GM21360 (cell line): ENCODE results near the gene MPP4.
"Not testable (repeated sequence)": the region's sequence is repeated elsewhere in the genome, so short reads cannot be mapped to it uniquely, and the experiment has no call there.

Experiments
- ATAC-seq: cut with Tn5 transposase; IDR thresholded peaks from one replicate; pipeline ENCODE4 v1.9.1; 2021; ENCODE audit warnings: mild to moderate bottlenecking, moderate library complexity; ENCODE audit not compliant: unreplicated experiment

Gene MPP4

GRCh38 chr2:201674794-201675193, 23.6 kb downstream of the MPP4 start:
- ATAC-seq: no peak

- no peak for ATAC-seq
Observed at GRCh38 chr2:201674298-201674697, 24.1 kb downstream of the MPP4 start.

DNA sequence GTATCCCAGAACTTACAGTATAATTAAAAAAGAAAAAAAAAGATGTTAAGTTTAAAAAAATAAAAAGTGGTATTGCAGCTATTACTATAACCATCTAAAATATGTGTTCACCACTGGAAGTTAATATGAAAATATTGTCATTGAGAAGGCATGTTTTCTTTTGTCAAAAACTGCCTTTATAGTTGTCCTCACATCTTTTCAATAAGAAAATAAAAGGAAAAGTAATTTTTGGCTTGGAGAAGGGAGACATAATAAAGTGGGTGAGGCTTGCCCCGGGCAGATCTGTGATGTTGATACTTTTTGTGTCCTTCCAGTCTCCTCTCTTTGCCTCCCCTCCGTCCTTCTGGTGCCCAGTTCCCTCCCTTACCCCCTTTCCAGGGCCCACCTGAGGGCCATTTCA, 24.9 kb downstream of the MPP4 start:
- ATAC-seq: no peak

DNA sequence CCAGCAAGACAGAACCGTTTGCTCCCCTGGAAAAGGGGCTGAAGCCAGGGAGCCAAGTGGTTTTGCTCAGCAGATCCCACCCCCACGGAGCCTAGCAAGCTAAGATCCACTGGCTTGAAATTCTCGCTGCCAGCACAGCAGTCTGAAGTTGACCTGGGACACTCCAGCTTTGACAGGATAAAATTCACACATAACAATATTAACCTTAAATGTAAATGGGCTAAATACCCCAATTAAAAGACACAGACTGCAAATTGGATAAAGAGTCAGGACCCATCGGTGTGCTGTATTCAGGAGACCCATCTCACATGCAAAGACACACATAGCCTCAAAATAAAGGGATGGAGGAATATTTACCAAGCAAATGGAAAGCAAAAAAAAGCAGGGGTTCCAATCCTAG, 27.2 kb downstream of the MPP4 start:
- not testable (repeated sequence) for ATAC-seq

- ATAC-seq: no peak
Observed at GRCh38 chr2:201669865-201670264, 28.6 kb downstream of the MPP4 start.

DNA sequence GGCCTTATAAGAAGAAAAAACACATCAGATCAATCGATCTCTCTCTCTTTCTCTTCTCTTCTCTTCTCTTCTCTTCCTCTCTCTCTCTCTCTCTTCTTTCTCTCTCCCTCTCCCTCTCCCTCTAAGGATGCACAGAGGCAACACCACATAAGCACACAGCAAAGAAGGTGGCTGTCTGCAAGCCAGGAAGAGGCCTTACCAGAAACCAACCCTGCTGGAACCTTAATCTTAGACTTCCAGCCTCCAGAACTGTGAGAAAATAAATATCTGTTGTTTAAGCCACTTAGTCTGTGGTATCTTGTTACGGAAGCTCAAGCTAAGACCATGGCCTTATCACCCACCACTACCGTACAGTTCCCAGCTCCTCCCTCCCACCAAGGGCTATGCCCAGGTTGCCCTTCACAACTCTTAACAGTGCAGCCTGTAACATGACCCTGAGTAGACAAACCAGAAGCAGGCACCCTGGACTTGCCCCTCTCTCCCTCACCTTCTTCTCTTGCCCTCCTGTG, 30.0 kb downstream of the MPP4 start:
- no peak for ATAC-seq

- no peak for ATAC-seq
Observed at GRCh38 chr2:201664334-201664733, 34.1 kb downstream of the MPP4 start.

- ATAC-seq: no peak
Observed at GRCh38 chr2:201661366-201661765, 37.1 kb downstream of the MPP4 start.

- no peak for ATAC-seq
Observed at GRCh38 chr2:201660293-201660895, 38.0 kb downstream of the MPP4 start.

GRCh38 chr2:201656740-201657139, 41.7 kb downstream of the MPP4 start:
- no peak for ATAC-seq

DNA sequence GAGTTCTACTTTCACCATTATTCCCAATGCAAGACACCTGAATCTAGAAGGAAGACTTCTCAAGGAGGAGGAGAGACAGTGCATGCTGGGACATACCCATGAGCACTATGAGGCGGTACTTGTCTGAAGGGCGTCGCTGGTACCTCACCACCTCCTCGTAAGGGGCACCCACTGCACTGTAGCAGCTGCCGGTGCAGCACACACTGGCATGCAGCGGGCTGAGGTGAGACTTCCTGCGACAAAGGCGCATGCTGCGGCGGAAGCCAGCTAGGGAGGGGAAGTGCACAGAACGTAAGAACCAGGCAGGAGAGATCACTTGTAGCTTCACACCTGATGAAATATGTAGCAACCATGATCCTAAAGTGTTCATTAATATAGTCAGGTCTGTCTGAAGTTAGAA, 42.3 kb downstream of the MPP4 start:
- ATAC-seq: no peak

DNA sequence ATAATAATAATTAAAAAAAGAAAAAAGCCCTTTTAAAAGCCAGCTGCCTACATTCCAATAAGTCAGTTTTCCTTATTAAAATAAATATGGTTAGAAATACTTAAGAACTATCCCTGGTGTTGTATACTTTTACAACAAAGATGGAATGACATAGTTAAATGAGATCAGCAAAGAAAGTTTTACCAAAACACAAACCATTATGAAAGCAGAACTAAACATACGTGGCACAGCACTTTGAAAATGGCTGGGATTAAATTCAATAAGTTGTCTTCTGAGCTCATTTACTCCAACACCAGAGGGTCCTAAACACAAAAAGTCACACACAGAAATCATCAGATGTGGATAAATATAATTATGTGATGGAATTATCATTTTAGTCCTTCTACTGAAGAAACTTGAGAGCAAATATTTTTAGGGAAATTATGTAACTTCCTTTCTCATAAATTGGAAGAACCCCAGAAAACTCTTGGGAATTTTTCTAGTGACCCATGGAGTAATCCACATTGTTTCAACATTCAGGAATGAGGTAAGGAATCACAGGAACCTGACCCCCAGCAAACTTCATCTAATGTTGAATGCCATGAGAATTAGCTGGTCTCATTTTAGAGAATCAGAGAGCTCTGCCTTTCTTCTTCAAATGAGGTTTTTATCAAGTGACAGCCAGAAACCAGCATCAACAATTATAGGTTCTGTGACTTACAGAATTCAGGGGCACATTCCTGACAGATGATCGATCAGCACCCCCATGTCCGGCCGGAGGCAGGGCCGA, 43.6 kb downstream of the MPP4 start:
- no peak for ATAC-seq

DNA sequence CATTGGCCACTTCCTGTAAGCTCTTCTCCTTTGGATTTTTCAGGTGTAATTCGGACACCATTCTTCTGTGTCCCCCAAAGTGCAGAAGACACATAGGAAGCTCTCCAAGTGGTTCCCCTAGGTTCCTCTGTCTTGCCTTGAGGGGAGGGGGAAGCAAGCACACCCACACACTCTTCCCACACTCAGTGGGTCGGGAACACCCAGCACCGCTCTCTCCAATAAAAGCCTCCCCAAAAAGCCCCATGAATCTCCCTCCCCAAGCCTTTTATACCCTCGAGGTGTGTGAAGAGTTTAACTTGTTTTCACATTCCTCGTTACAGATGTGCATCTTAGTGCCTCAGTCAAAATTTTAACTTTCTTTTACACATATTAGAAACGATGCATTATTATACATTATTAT, 45.2 kb downstream of the MPP4 start:
- ATAC-seq: no peak

- ATAC-seq: no peak
Observed at GRCh38 chr2:201649442-201649841, 49.0 kb downstream of the MPP4 start.

DNA sequence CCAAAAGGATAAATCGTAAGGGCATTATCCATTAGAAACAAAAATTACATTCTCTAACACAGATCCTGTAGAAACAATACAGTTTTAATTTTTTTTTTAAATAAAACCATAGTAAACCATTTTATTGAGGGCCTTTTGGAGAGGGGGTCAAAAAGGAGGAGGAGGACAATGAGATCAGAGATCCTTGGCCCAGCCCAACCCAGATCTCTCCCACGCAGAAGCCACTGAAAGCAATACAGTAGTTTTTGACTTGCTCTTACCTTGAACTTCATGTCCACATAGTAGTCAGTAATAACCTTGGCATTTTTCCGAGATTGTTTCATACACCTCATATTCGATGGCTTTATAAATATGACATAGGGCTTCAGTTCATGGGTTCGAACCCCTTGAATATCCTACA, 51.0 kb downstream of the MPP4 start:
- ATAC-seq: no peak

DNA sequence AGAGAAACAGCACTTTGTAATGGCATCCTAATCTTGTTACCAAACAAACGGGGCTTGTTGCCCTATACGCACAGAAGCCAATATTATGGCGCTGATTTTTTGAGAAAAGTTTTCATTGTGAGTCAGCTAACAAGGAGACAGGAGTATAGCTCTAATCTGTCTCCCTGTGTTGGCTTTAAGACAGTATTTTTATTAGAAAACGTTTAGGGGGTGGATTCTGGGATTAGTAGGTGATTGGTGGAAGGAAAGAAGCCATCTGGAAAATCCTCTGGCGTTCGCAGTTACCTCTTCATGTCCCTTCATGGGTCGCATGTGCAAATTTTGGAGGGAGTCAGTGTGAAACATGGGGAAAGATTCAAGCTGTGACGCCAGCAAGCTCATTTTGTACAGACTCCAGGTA, 54.4 kb downstream of the MPP4 start:
- no peak for ATAC-seq

DNA sequence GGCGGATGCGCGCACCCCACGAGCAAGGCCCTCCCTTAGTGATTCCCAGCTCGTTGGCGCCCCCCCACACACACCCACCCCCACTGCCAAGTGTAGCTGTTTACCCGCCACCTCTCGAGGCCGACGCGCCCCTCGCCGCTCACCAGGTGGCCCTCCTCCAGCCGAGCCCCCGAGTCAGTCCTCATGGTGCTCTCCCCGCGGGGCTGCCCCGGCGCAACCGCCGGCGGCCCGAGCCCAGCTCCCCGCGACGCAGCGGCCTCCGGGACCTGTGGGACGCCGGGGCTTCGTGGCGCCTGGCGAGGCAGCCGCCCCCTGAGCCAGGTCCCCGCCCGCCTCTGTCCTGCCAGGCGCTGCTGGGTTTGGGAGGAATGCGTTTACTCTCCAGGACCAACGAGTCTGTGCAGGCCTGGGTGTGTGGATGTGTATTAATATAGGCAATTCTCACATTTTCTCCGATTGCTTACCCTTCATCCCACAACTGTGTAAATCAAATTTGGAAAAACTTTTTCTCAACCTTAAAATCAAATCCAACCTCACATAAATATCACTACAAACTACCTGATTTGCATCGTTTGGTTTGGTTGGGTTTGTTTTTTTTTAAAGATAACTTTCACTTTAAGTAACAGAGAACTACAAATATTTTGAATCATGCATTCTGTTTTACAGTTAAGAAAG, 55.1 kb downstream of the MPP4 start, which contains the start of gene TMEM237:
Gene TMEM237, minus strand, starts transcription at position 288 of the 675 bp plus-strand sequence. Its CDS starts 103 bp downstream, at position 185.
- no peak for ATAC-seq

GRCh38 chr2:201642579-201643215, 55.7 kb downstream of the MPP4 start:
- ATAC-seq: peak; percentile 79

DNA sequence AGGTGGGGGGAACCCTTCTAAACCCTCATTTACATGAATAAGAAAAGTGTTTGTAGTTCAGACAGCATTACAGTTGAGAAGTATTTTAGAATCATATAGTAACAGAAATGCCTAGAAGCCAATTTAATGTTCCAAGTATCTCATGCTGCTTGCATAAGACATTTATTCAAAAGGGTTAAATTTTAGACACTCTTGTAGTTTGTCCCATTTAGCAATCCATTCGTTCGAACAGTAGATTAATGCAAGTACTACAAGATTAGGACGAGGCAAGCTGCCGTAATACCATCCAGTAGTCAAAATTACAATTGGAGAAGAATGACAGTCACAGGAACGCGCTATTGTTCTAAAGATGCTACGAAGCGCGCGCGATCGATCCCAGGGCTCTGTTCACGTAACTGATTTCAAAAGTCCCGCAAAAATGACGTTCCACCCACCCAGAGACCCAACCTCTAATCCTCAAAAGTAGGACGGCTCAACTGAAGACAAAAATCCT, 56.3 kb downstream of the MPP4 start:
- peak; percentile 31 for ATAC-seq

- ATAC-seq: no peak
Observed at GRCh38 chr2:201639205-201639604, 59.2 kb downstream of the MPP4 start.

DNA sequence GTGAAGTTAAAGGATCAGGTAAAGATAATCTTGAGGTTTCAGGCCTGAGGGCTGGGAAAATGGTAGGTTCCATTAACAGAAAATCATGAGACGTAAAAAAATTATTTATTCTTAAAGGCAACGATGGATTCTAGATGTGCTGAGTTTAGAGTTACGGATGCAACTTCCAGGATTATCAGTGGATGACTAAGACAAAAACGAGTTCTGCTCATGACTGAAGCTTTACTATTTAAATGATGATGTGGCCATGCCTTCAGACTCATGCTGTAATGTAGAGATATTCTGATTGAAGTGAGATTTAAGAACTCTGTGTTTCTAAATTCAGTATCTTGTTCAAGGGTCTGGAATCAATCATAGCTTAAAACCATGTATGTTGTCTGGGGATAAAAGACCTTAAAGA, 60.1 kb downstream of the MPP4 start:
- ATAC-seq: no peak
